T-cell (primary cell): Measurements from ENCODE around the gene C1orf174. TPM values are rescaled to one million over a fixed set of nuclear protein-coding genes. Genes with fewer than 3 reads are reported as not detected.

Experiments
- ATAC-seq, 4 experiments: fragments of 200-7000 bp in 3 of 4; fragments of 150-1000 bp in 1 of 4; cut with Tn5 transposase; replicated peaks in 1 of 4; 1 replicate in 3 of 4; 2 replicates in 1 of 4; pipeline ENCODE4 v1.10.0; 2021; ENCODE audit warnings: moderate library complexity in 3 of 4, mild to moderate bottlenecking in 2 of 4, moderate number of reproducible peaks in 1 of 4
- CTCF ChIA-PET, 2 donors: fragments of 300-600 bp; sonication (Branson Sonifier 250); formaldehyde crosslinking; loops; one replicate each; lab custom pipeline; 2022; ENCODE audit warnings: antibody characterized with exemption in 2 of 2; lab: Charles Lee
- POLR2A ChIA-PET, 2 donors: fragments of 300-600 bp; sonication (Branson Sonifier 250); formaldehyde crosslinking; loops; one replicate each; lab custom pipeline; 2022; ENCODE audit warnings: antibody characterized with exemption in 2 of 2; lab: Charles Lee
- DNase-seq, 35 experiments: peaks; one replicate each; pipeline versions ENCODE4 v3.0.0 to v3.0.0-alpha.2; 2013 to 2023
- H3K27ac ChIP-seq: one replicate; pipeline ENCODE4 v1.5.1; 2013; ENCODE audit warnings: low read length
- H3K27me3 ChIP-seq, 2 experiments: replicated peaks in 1 of 2; 1 replicate in 1 of 2; 2 replicates in 1 of 2; pipeline versions ENCODE4 v1.6.1 to v1.7.0; 2013; ENCODE audit warnings: low read length in 1 of 2, mixed read lengths in 1 of 2; ENCODE audit not compliant: control insufficient read depth in 2 of 2, insufficient read depth in 2 of 2; ENCODE audit errors: extremely low read depth in 1 of 2
- H3K36me3 ChIP-seq, 2 donors: 1 replicate in 1 of 2; 2 replicates in 1 of 2; pipeline versions ENCODE4 v1.6.1 to v1.7.0; 2013; ENCODE audit warnings: low read length in 1 of 2; ENCODE audit not compliant: control insufficient read depth in 2 of 2, insufficient read depth in 1 of 2; ENCODE audit errors: extremely low read depth in 1 of 2
- H3K4me1 ChIP-seq, 2 experiments: 1 replicate in 1 of 2; 2 replicates in 1 of 2; pipeline versions ENCODE4 v1.6.1 to v1.7.0; 2013; ENCODE audit warnings: low read length in 2 of 2, mixed read lengths in 1 of 2; ENCODE audit not compliant: insufficient read depth in 2 of 2, control insufficient read depth in 1 of 2; ENCODE audit errors: extremely low read depth in 1 of 2
- H3K4me3 ChIP-seq, 2 donors: 1 replicate in 1 of 2; 2 replicates in 1 of 2; pipeline versions ENCODE4 v1.5.1 to v1.7.0; 2013; ENCODE audit warnings: mild to moderate bottlenecking in 2 of 2, low read length in 1 of 2, moderate library complexity in 1 of 2; ENCODE audit not compliant: control insufficient read depth in 1 of 2; ENCODE audit errors: extremely low read depth in 1 of 2
- H3K9me3 ChIP-seq: 2 replicates; pipeline ENCODE4 v1.7.0; 2013
- H3K27ac Mint-ChIP-seq, 2 donors: one replicate each; pipeline ENCODE4 v1.8.0; 2020 to 2021; ENCODE audit warnings: mild to moderate bottlenecking in 2 of 2, mixed read lengths in 2 of 2
- H3K27me3 Mint-ChIP-seq, 2 donors: one replicate each; pipeline ENCODE4 v1.8.0; 2021 to 2022; ENCODE audit warnings: mixed read lengths in 2 of 2
- H3K36me3 Mint-ChIP-seq: one replicate; pipeline ENCODE4 v1.8.0; 2021; ENCODE audit warnings: mixed read lengths
- H3K4me1 Mint-ChIP-seq, 3 donors: one replicate each; pipeline ENCODE4 v1.8.0; 2020 to 2022; ENCODE audit warnings: mixed read lengths in 3 of 3, mild to moderate bottlenecking in 1 of 3
- H3K4me3 Mint-ChIP-seq, 3 donors: one replicate each; pipeline ENCODE4 v1.8.0; 2020 to 2022; ENCODE audit warnings: mild to moderate bottlenecking in 3 of 3, mixed read lengths in 3 of 3, moderate library complexity in 3 of 3
- H3K9me3 Mint-ChIP-seq, 3 donors: one replicate each; pipeline ENCODE4 v1.8.0; 2020 to 2022; ENCODE audit warnings: mixed read lengths in 3 of 3
- WGBS: methylation state at CpG from one replicate; pipeline ENCODE4 v1.1.5; 2013; ENCODE audit warnings: missing lambda C conversion rate; ENCODE audit not compliant: insufficient coverage; 5-methylcytosine and 5-hydroxymethylcytosine counted together
- total RNA-seq, 35 experiments: library from RNA in 6 of 35; stranded (reverse) in 6 of 35; fragments of 120-200 nt in 1 of 35; gene quantifications; one replicate each; pipeline versions ENCODE4 v1.2.1 to v1.2.4 and lab custom pipeline; 2013 to 2026

Gene C1orf174
- total RNA-seq, 5 donors from 2014 or later (not counting 1 experiment from before 2014, with no cell fraction given), result 15.7 to 34.7 (median 33.4) TPM

DNA sequence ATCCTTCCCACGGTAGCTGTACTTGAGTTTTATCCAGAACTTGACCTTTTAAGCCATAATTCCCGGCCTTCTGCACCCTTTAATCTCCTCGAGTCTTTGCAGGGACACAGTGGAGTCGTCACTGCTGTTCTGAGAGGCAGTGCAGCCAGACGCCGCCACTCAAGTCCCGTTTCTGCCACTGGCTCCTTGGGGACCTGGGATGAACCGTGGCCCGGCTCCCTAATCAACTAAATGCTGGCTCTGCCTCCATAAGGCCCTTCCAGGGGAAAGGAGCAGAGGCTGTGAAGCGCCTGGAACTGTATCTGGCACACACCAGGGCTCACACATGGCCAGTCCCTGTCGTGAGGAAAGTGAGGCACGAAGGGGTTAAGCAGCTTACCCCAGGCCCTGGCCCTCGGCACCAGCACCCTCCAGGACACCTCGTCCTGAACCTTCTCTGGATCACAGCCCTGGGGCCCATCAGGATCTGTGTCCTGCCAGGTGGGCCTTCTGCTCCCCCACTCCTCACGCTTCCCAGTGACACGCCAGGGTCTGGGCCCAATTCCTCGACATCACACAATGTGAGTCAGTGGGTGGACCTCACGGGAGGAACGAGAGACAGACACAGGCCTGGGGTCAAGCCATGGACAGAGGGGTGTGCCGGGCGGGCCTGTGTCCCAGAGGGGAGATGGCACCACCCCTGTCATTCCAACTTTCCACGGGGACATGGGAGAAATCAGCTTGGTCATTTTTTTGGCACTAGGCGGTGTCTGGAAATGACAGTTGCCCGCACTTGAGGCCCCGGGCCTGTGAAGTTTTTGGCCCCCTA is 23.5 kb upstream of the C1orf174 start:
- CTCF ChIA-PET, result no interaction called here
- peaks cover 0 to 7% (median 6%) of the 10 kb centered on the region in 3 donors for H3K4me1 Mint-ChIP-seq
- Histone ChIP-seq H3K4me3 (no peak overlapping the region), H3K36me3 (no peaks in the 10 kb centered on the region), H3K27me3 (peaks cover 0 to 25% of the 10 kb centered on the region in 2 experiments), H3K4me1 (no peaks in the 10 kb centered on the region), H3K9me3 (no peaks in the 10 kb centered on the region), H3K27ac (no peak overlapping the region)
- no peak overlapping the region for H3K27ac Mint-ChIP-seq
- H3K27me3 Mint-ChIP-seq, result peaks cover 0 to 11% of the 10 kb centered on the region in 2 donors
- DNase-seq (no peak), ATAC-seq (no peak)
- POLR2A ChIA-PET, result no interaction called here
- no peaks in the 10 kb centered on the region for H3K36me3 Mint-ChIP-seq
- H3K4me3 Mint-ChIP-seq, result no peak overlapping the region
- no peaks in the 10 kb centered on the region for H3K9me3 Mint-ChIP-seq
- WGBS, result 83% methylated on average over 21 of the region's 25 CpGs

GRCh38 chr1:3922851-3923250 is 22.8 kb upstream of the C1orf174 start:
- no peaks in the 10 kb centered on the region for H3K9me3 Mint-ChIP-seq
- H3K27me3 Mint-ChIP-seq, result peaks cover 0 to 11% of the 10 kb centered on the region in 2 donors
- Histone ChIP-seq H3K27ac (peak overlapping the region; percentile 8), H3K27me3 (peaks cover 0 to 26% of the 10 kb centered on the region in 2 experiments), H3K4me3 (no peak overlapping the region), H3K36me3 (no peaks in the 10 kb centered on the region), H3K9me3 (no peaks in the 10 kb centered on the region), H3K4me1 (no peaks in the 10 kb centered on the region)
- no peaks in the 10 kb centered on the region for H3K36me3 Mint-ChIP-seq
- DNase-seq (no peak), ATAC-seq (no peak)
- CTCF ChIA-PET, result interaction anchor here in 1 of 2 donors (0.6 kb wide), 1 partner anchor 62 kb away, joined by 3 read pairs; no protein-coding TSS in a partner anchor
- no peak overlapping the region for H3K4me3 Mint-ChIP-seq
- peaks cover 0 to 7% (median 6%) of the 10 kb centered on the region in 3 donors for H3K4me1 Mint-ChIP-seq
- POLR2A ChIA-PET, result no interaction called here
- no peak overlapping the region for H3K27ac Mint-ChIP-seq
- WGBS, result 70% methylated on average over 6 of the region's 6 CpGs

DNA sequence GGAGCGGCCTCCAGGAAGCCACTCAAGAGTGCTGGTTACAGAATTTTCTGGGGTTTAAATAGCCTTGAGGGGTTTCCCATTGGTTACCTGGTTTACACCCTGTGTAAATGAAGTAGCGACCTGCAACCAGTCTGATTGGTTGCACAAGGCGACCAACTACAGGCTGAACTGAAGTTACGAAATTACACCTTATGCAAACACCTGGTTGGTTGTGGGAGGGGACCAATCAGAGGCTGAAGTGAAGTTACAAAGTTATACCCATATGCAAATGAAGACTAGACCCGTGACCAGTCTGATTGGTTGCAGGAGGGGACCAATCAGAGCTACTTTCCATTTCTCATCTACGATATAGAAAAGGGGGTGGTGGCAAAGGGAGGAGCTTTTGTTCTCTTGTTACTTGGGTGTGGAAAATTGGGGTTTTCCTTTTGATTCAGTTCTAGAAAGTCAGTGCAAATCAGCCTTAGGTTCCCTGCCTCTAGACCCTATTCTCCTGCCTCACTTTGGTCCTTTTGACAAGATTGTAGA is 22.2 kb upstream of the C1orf174 start:
- Mint-ChIP-seq H3K27ac (no peak overlapping the region), H3K9me3 (no peaks in the 10 kb centered on the region), H3K27me3 (peaks cover 0 to 11% of the 10 kb centered on the region in 2 donors), H3K4me1 (peaks cover 0 to 7% (median 6%) of the 10 kb centered on the region in 3 donors), H3K4me3 (no peak overlapping the region), H3K36me3 (no peaks in the 10 kb centered on the region)
- Histone ChIP-seq H3K27me3 (peaks cover 0 to 28% of the 10 kb centered on the region in 2 experiments), H3K27ac (peak overlapping the region; percentile 8), H3K4me3 (no peak overlapping the region), H3K36me3 (no peaks in the 10 kb centered on the region), H3K4me1 (no peaks in the 10 kb centered on the region), H3K9me3 (no peaks in the 10 kb centered on the region)
- POLR2A ChIA-PET, result no interaction called here
- peak; percentile 37 to 87 (median 49) for ATAC-seq
- WGBS, result 83% methylated on average over 1 of the region's 6 CpGs
- DNase-seq, result peak in 7 of 35 experiments; percentile 8 to 28 (median 14)
- CTCF ChIA-PET, result interaction anchor here in 1 of 2 donors (0.6 kb wide), 1 partner anchor 61 kb away, joined by 3 read pairs; no protein-coding TSS in a partner anchor

DNA sequence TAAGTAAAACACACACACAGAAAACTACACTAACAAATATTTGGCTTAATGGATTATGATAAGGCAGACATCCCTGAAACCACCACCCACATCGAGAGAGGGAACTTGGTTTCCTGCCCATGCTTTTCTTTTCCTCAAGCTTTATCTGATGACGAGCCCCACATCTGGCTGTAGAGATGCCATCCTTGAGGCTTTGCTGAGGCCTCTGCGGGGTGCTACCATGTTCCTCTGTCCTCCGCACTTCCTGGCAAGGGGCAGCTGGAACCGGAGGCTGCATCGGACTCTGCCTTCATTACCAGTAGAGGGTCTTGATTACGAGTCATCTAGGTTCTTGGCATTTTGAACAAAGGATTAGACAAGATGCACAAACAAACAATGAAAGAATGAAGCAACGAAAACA is 21.7 kb upstream of the C1orf174 start:
- POLR2A ChIA-PET, result no interaction called here
- H3K4me3 ChIP-seq, result no peak overlapping the region
- Mint-ChIP-seq H3K27me3 (peaks cover 0 to 9% of the 10 kb centered on the region in 2 donors), H3K4me1 (peaks cover 0 to 7% (median 6%) of the 10 kb centered on the region in 3 donors), H3K27ac (no peak overlapping the region), H3K9me3 (no peaks in the 10 kb centered on the region), H3K36me3 (no peaks in the 10 kb centered on the region), H3K4me3 (peak overlapping the region in 1 of 3 donors; percentile 37)
- ATAC-seq (peak in 1 of 4 experiments; percentile 12), DNase-seq (no peak)
- CTCF ChIA-PET, result no interaction called here
- H3K27ac ChIP-seq, result no peak overlapping the region
- WGBS, result 84% methylated on average over 6 of the region's 8 CpGs
- H3K36me3 ChIP-seq, result no peaks in the 10 kb centered on the region
- H3K4me1 ChIP-seq, result no peaks in the 10 kb centered on the region
- H3K9me3 ChIP-seq, result no peaks in the 10 kb centered on the region
- peaks cover 0 to 28% of the 10 kb centered on the region in 2 experiments for H3K27me3 ChIP-seq

DNA sequence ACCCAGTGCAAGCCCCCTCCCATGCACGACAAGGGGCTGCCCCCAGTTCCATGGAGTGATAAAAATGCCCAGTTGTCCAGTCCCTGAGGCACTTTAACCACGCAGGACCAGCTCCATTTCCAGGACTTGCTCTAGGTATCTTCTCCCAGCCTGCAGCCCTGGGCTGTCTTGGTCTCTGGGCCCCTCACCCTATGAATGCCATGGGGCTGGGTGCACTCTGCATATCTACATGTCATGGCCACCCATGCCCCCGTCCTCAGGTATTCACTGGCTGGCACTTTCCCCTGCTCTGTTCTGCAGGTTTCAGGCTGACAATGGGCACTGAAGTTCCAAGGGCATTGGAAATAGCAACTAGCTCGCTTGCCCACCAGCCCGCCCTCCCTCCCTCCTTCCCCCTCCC is 19.6 kb upstream of the C1orf174 start:
- Mint-ChIP-seq H3K27me3 (peaks cover 0 to 7% of the 10 kb centered on the region in 2 donors), H3K4me1 (peaks cover 0 to 7% (median 6%) of the 10 kb centered on the region in 3 donors), H3K4me3 (no peak overlapping the region), H3K36me3 (no peaks in the 10 kb centered on the region), H3K9me3 (no peaks in the 10 kb centered on the region), H3K27ac (no peak overlapping the region)
- 74% methylated on average over 3 of the region's 5 CpGs for WGBS
- ChIA-PET CTCF (no interaction called here), POLR2A (no interaction called here)
- Histone ChIP-seq H3K4me1 (no peaks in the 10 kb centered on the region), H3K4me3 (no peak overlapping the region), H3K36me3 (no peaks in the 10 kb centered on the region), H3K27ac (no peak overlapping the region), H3K27me3 (peaks cover 2 to 34% of the 10 kb centered on the region in 2 experiments), H3K9me3 (no peaks in the 10 kb centered on the region)
- no peak for DNase-seq
- ATAC-seq, result no peak

- POLR2A ChIA-PET, result no interaction called here
- ATAC-seq (no peak), DNase-seq (no peak)
- Histone ChIP-seq H3K9me3 (no peaks in the 10 kb centered on the region), H3K27ac (no peak overlapping the region), H3K36me3 (no peaks in the 10 kb centered on the region), H3K4me3 (no peak overlapping the region), H3K4me1 (no peaks in the 10 kb centered on the region), H3K27me3 (peaks cover 2 to 34% of the 10 kb centered on the region in 2 experiments)
- peaks cover 0 to 7% of the 10 kb centered on the region in 2 donors for H3K27me3 Mint-ChIP-seq
- CTCF ChIA-PET, result no interaction called here
- no peaks in the 10 kb centered on the region for H3K36me3 Mint-ChIP-seq
- 81% methylated on average over 12 of the region's 15 CpGs for WGBS
- no peak overlapping the region for H3K27ac Mint-ChIP-seq
- peaks cover 0 to 7% (median 6%) of the 10 kb centered on the region in 3 donors for H3K4me1 Mint-ChIP-seq
- no peaks in the 10 kb centered on the region for H3K9me3 Mint-ChIP-seq
- H3K4me3 Mint-ChIP-seq, result no peak overlapping the region
Measured at GRCh38 chr1:3918966-3919611, 19.0 kb upstream of the C1orf174 start.
